Kidney epithelial cell (primary cell): ENCODE measurements around the gene PACRG. TPM values are rescaled to one million over a fixed set of nuclear protein-coding genes. Genes with fewer than 3 reads are reported as not detected.

Experiments
- DNase-seq: peaks from one replicate; pipeline ENCODE4 v3.0.0-alpha.2; 2010; ENCODE audit warnings: low read depth
- H3K27me3 ChIP-seq: 2 replicates; pipeline ENCODE4 v1.6.0; 2011; ENCODE audit warnings: low read length; ENCODE audit not compliant: control insufficient read depth, insufficient read depth
- H3K36me3 ChIP-seq: 2 replicates; pipeline ENCODE4 v1.5.1; 2011; ENCODE audit warnings: low read length; ENCODE audit not compliant: control insufficient read depth, insufficient read depth
- H3K4me3 ChIP-seq: 2 replicates; pipeline ENCODE4 v1.5.1; 2011; ENCODE audit warnings: low read depth, mild to moderate bottlenecking, control low read depth, low read length
- CTCF ChIP-seq: IDR thresholded peaks from 2 replicates; pipeline ENCODE4 v1.5.1; 2011; ENCODE audit warnings: mild to moderate bottlenecking, moderate library complexity, low read length, control low read depth, inconsistent platforms; ENCODE audit not compliant: insufficient read depth, poor library complexity, severe bottlenecking
- total RNA-seq: library from RNA; depleted of rRNA; stranded (reverse); fragments of >200 nt; gene quantifications from 2 replicates; pipeline ENCODE4 v1.2.3, GENCODE V29; 2015

The PACRG gene
- total RNA-seq, 1 donor from 2014 or later, result 0.29 TPM

- no peaks in the 10 kb centered on the region for H3K36me3 ChIP-seq
- TF ChIP-seq CTCF, result no peak
- no peak for DNase-seq
- no peak overlapping the region for H3K4me3 ChIP-seq
- H3K27me3 ChIP-seq, result no peaks in the 10 kb centered on the region
Observed at GRCh38 chr6:163193326-163193725, 465.6 kb downstream of the PACRG start.

- no peak for DNase-seq
- Histone ChIP-seq H3K27me3 (no peaks in the 10 kb centered on the region), H3K36me3 (no peaks in the 10 kb centered on the region), H3K4me3 (no peak overlapping the region)
- TF ChIP-seq CTCF, result no peak
Observed at GRCh38 chr6:163195721-163196691, 468.2 kb downstream of the PACRG start.

- no peak for DNase-seq
- TF ChIP-seq CTCF, result no peak
- Histone ChIP-seq H3K27me3 (no peaks in the 10 kb centered on the region), H3K4me3 (no peak overlapping the region), H3K36me3 (no peaks in the 10 kb centered on the region)
Observed at GRCh38 chr6:163197839-163198238, 470.1 kb downstream of the PACRG start.

- DNase-seq, result no peak
- Histone ChIP-seq H3K4me3 (no peak overlapping the region), H3K27me3 (no peaks in the 10 kb centered on the region), H3K36me3 (no peaks in the 10 kb centered on the region)
- no peak for TF ChIP-seq CTCF
Observed at GRCh38 chr6:163198396-163198795, 470.6 kb downstream of the PACRG start.

GRCh38 chr6:163199371-163199770 lies 471.6 kb downstream of the PACRG start:
- Histone ChIP-seq H3K36me3 (no peaks in the 10 kb centered on the region), H3K27me3 (no peaks in the 10 kb centered on the region), H3K4me3 (no peak overlapping the region)
- no peak for TF ChIP-seq CTCF
- DNase-seq, result no peak

DNA sequence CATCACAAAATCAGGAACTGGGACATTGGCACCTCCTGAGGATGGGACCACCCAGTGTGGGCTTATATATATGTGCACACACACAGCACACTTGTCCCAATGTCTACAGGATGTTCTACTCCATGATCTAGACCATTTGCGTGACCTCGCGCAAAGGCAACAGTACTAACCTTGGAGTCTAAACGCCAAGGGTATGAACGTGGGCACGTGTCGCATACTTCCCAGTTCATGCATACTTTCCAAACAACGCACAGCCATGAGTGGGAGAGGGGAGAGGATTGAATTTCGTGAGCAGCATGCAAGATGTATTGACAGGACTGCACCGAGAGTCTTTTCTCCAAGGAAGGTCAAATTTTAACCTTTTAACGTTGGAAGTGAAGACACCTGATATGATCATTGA lies 472.5 kb downstream of the PACRG start:
- H3K27me3 ChIP-seq, result no peaks in the 10 kb centered on the region
- no peak for TF ChIP-seq CTCF
- H3K4me3 ChIP-seq, result no peak overlapping the region
- no peaks in the 10 kb centered on the region for H3K36me3 ChIP-seq
- no peak for DNase-seq
